Nephron progenitor cell (in vitro differentiated cells): ENCODE measurements around the gene TRIM62.

Source experiments
- DNase-seq: peaks from one replicate; pipeline ENCODE4 v3.0.0; 2021
- H3K27ac Mint-ChIP-seq: 2 replicates; pipeline ENCODE4 v1.8.0; 2021; ENCODE audit warnings: mild to moderate bottlenecking, moderate library complexity, mixed read lengths
- H3K27me3 Mint-ChIP-seq: 2 replicates; pipeline ENCODE4 v1.8.0; 2021; ENCODE audit warnings: mild to moderate bottlenecking, low read depth, mixed read lengths; ENCODE audit not compliant: poor library complexity
- H3K36me3 Mint-ChIP-seq: 2 replicates; pipeline ENCODE4 v1.8.0; 2021; ENCODE audit warnings: low read depth, mixed read lengths
- H3K4me1 Mint-ChIP-seq: 2 replicates; pipeline ENCODE4 v1.8.0; 2021; ENCODE audit warnings: mixed read lengths
- H3K4me3 Mint-ChIP-seq: 2 replicates; pipeline ENCODE4 v1.8.0; 2021; ENCODE audit warnings: mild to moderate bottlenecking, moderate library complexity, mixed read lengths
- H3K9me3 Mint-ChIP-seq: 2 replicates; pipeline ENCODE4 v1.8.0; 2021; ENCODE audit warnings: mild to moderate bottlenecking, moderate library complexity, mixed read lengths
- CTCF ChIP-seq: fragments of 200-600 bp; sonication (generic); IDR thresholded peaks from 2 replicates; pipeline ENCODE4 v1.5.0; 2021; ENCODE audit warnings: antibody characterized with exemption

Gene TRIM62

DNA sequence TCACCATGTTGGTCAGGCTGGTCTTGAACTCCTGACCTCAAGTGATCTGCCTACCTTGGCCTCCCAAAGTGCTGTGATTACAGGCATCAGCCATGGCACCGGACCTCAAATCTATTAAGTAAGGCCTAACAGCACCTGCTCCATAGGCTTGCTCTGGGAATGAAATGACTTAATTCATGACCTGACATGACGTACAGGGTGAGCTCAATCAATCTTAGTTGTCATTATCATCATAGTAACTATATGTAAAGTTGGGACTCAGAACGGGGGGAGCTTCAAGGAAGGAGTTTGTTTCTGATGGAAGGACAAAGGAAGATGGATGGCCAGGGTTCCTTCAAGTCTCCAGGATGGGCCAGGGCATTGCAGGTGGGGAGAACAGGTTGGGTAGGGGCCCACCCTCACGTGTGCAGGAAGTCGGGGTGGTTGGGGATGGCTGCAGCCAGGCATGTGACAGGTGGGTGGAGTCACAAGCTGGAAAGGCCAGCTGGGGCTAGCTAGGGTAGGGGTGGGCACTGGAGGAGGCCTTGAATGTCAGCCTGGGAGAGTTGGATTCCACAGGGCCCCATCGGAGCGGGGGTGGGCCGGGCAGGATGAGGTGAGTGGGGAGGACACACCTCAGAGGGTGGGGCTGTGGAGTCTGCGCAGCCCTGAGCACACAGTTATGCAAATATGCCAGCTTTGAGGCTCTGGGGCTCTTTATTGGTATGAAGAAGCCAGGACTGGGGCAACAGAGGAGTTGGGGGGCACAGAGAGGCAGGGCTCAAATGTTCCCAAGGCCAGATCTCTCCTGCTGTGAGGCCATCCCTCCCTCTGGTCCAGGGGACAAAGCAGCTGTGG, 9.6 kb downstream of the TRIM62 start:
- no peak for TF ChIP-seq CTCF
- Mint-ChIP-seq H3K27ac (no peak overlapping the region), H3K9me3 (peaks cover under 1% of the 10 kb centered on the region), H3K27me3 (peaks cover 3% of the 10 kb centered on the region), H3K36me3 (peaks cover 13% of the 10 kb centered on the region), H3K4me1 (peaks cover 65% of the 10 kb centered on the region), H3K4me3 (no peak overlapping the region)
- DNase-seq: no peak

- Mint-ChIP-seq H3K36me3 (peaks cover 29% of the 10 kb centered on the region), H3K9me3 (peaks cover 10% of the 10 kb centered on the region), H3K4me3 (peak overlapping the region; percentile 5), H3K27ac (peak overlapping the region; percentile 74), H3K4me1 (peaks cover 71% of the 10 kb centered on the region), H3K27me3 (peaks cover 3% of the 10 kb centered on the region)
- no peak for DNase-seq
- no peak for TF ChIP-seq CTCF
Measured at GRCh38 chr1:33170351-33171274, 11.2 kb downstream of the TRIM62 start.

GRCh38 chr1:33169290-33170055, 12.4 kb downstream of the TRIM62 start:
- peaks cover 79% of the 10 kb centered on the region for H3K4me1 Mint-ChIP-seq
- no peak for TF ChIP-seq CTCF
- H3K27ac Mint-ChIP-seq: peak overlapping the region; percentile 93
- H3K36me3 Mint-ChIP-seq: peaks cover 32% of the 10 kb centered on the region
- DNase-seq: no peak
- peaks cover 13% of the 10 kb centered on the region for H3K9me3 Mint-ChIP-seq
- H3K27me3 Mint-ChIP-seq: peaks cover 3% of the 10 kb centered on the region
- peak overlapping the region; percentile 39 for H3K4me3 Mint-ChIP-seq

DNA sequence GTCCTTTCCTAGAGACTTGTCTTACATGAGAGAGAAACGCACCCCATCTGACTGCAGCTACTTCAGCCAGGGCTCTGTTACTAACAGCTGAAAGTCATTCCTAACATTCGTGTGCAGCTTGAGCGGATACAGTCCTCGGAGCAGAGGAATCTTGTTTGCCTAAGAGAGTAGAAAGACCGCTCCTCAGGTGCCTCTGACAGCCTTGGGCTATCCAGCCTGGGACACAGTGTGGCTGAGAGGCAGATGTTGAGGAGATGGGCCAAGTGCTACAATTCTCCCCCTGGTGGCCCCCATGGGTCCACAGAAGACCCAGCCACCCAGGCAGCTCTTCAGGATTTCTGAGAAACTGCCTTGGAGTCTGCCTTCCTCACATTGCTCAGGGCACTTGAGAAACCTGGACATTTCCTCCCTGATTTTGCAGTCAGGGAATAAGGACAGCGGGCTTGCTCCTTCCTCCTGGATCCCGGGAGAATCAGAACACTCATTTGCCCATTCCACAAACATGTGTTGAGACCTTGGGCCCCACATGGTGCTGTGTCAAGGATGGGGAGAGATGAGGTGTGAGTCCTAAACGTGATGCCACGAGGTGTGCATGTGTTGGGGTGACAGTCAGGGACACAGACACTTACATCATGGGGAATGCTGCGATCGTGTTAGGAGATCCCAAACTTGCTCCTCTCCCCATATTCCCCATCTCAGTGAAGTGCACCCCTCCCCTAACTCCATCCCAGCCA, 13.1 kb downstream of the TRIM62 start:
- TF ChIP-seq CTCF: no peak
- Mint-ChIP-seq H3K4me1 (peaks cover 86% of the 10 kb centered on the region), H3K9me3 (peaks cover 13% of the 10 kb centered on the region), H3K4me3 (no peak overlapping the region), H3K36me3 (peaks cover 32% of the 10 kb centered on the region), H3K27me3 (no peaks in the 10 kb centered on the region), H3K27ac (peak overlapping the region; percentile 93)
- DNase-seq: no peak

- Mint-ChIP-seq H3K27me3 (no peaks in the 10 kb centered on the region), H3K4me1 (peaks cover 88% of the 10 kb centered on the region), H3K36me3 (peaks cover 32% of the 10 kb centered on the region), H3K27ac (peak overlapping the region; percentile 66), H3K4me3 (no peak overlapping the region), H3K9me3 (peaks cover 13% of the 10 kb centered on the region)
- no peak for DNase-seq
- no peak for TF ChIP-seq CTCF
Measured at GRCh38 chr1:33167650-33168447, 14.0 kb downstream of the TRIM62 start.
